K562 (cell line): ENCODE results near the gene USP20.

ENCODE experiments used
- YY1 ChIP-seq, 3 experiments: IDR thresholded peaks; 2 replicates each; pipeline ENCODE4 v1.6.1; 2011; ENCODE audit warnings: low read length in 2 of 3, mild to moderate bottlenecking in 2 of 3, moderate library complexity in 2 of 3, borderline replicate concordance in 1 of 3, control low read depth in 1 of 3, low read depth in 1 of 3; ENCODE audit not compliant: insufficient read depth in 3 of 3, insufficient replicate concordance in 2 of 3, control insufficient read depth in 1 of 3, insufficient read length in 1 of 3; ENCODE audit errors: extremely low read depth in 1 of 3
- TF ChIP-seq, protein P1 (sequence below), 2 experiments: IDR thresholded peaks; 2 replicates each; pipeline ENCODE4 v1.6.1; 2012; ENCODE audit warnings: improper control_type of control experiment in 2 of 2, low read depth in 2 of 2, low read length in 2 of 2, borderline replicate concordance in 1 of 2

- TF ChIP-seq YY1 (IDR thresholded peaks at IDR 0.05; ENCODE audit: borderline replicate concordance in 1 of 3, control insufficient read depth in 1 of 3, extremely low read depth in 1 of 3, insufficient read depth in 3 of 3, insufficient read length in 1 of 3, insufficient replicate concordance in 2 of 3, low read depth in 1 of 3, low read length in 2 of 3): no peak
- TF ChIP-seq, protein P1, sequence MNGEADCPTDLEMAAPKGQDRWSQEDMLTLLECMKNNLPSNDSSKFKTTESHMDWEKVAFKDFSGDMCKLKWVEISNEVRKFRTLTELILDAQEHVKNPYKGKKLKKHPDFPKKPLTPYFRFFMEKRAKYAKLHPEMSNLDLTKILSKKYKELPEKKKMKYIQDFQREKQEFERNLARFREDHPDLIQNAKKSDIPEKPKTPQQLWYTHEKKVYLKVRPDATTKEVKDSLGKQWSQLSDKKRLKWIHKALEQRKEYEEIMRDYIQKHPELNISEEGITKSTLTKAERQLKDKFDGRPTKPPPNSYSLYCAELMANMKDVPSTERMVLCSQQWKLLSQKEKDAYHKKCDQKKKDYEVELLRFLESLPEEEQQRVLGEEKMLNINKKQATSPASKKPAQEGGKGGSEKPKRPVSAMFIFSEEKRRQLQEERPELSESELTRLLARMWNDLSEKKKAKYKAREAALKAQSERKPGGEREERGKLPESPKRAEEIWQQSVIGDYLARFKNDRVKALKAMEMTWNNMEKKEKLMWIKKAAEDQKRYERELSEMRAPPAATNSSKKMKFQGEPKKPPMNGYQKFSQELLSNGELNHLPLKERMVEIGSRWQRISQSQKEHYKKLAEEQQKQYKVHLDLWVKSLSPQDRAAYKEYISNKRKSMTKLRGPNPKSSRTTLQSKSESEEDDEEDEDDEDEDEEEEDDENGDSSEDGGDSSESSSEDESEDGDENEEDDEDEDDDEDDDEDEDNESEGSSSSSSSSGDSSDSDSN (IDR thresholded peaks at IDR 0.05; ENCODE audit: borderline replicate concordance in 1 of 2, low read depth in 2 of 2, low read length in 2 of 2): no peak
These were observed 14.6 kb downstream of the USP20 start for GRCh38 chr9:129849901-129850300.
